ENCODE measurements around the gene GRIK2. TPM values are rescaled to one million over a fixed set of nuclear protein-coding genes. Genes with fewer than 3 reads are reported as not detected.

The GRIK2 gene
- polyA plus RNA-seq, 6 donors from 2014 or later = not detected

DNA sequence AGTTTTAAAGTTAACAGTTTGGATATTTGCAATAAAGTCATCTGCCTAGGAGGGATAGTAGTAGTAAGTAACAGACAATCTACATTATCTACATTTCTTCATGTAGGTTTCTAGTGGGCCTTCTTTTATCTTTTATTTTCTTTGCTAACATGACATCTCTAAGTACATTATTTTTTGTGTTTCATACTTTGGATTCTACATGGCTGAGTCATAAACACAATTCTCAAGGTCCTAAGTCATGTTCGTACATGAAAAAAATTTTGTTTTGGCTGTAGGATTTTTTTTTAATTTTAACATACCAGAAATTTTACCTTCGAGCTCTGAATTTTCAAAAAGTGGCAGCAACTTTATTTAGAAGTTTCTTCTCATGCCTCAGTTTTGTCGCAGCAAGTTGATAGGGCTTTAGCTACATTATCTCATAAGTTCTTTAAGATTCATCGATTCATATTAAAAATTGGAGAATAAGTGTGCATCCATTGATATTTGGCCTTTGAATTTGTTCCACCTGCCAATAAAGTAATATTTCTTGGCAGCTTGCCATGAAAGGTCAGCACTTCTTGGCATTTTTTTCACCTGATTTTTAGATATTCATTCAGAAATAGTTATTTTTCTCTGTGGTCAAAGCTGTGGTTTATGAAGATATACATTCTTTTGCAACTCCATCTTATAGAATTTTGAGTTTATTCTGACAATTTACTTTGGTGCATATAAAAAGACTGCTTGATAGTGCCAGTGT lies 146.2 kb downstream of the GRIK2 start:
- ATAC-seq (ENCODE audit: low read depth in 2 of 2) = no peak
- peaks cover 0 to 4% (median 0%) of the 10 kb centered on the region in 7 donors for H3K9me3 Mint-ChIP-seq

DNA sequence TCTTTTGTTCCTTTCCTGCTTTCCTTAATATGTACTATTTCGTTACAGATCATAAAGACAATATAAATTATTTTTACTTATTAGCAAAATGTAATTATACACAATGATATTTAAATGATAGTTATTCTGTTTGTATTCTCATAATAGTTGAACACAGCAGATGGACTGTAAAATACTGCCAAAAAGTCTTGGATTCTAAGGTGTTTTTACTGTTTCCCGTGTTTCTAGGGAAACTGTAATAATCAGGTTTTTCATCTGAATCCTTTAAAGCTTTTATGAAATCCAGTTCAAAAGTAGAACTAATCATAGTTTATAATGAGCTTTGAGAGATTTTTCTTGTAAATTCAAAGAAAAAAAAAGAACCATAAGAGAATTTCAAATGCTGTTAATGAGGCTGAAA lies 148.4 kb downstream of the GRIK2 start:
- H3K4me3 Mint-ChIP-seq = no peak overlapping the region
- peaks cover 0 to 4% (median 0%) of the 10 kb centered on the region in 7 donors for H3K9me3 Mint-ChIP-seq
- no peaks in the 10 kb centered on the region for H3K27me3 Mint-ChIP-seq
- H3K36me3 Mint-ChIP-seq = no peaks in the 10 kb centered on the region
- DNase-seq (no peak), ATAC-seq (ENCODE audit: low read depth in 2 of 2) (no peak)
- no peaks in the 10 kb centered on the region for H3K4me1 Mint-ChIP-seq
- peak overlapping the region in 1 of 6 donors; percentile 6 for H3K27ac Mint-ChIP-seq

More for the DNA sequence above, 146.2 kb downstream of the GRIK2 start:
- DNase-seq = no peak
- Mint-ChIP-seq H3K4me1 (no peaks in the 10 kb centered on the region), H3K4me3 (no peak overlapping the region), H3K27me3 (no peaks in the 10 kb centered on the region), H3K27ac (peak overlapping the region in 1 of 6 donors; percentile 7), H3K36me3 (no peaks in the 10 kb centered on the region)

DNA sequence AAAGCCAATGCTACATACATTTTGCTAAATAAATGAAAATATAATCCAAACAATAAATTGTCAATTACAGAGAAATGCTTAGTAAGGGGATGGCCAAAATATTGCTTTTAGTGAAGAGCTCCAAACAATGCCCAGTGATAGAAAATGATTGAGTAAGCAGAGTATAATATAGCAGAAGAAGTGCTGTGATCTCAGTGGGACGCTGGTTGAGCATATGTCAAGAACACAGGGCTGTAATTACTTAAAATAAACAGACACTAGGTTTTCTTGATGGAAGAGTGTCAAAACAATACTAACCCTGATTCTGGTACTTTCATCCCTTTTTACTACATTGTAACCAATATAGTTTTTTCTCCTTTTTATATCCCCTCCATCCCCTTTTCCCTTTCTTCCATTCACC lies 150.3 kb downstream of the GRIK2 start:
- Mint-ChIP-seq H3K27ac (no peak overlapping the region), H3K4me1 (no peaks in the 10 kb centered on the region), H3K4me3 (no peak overlapping the region), H3K9me3 (peaks cover 0 to 4% (median 0%) of the 10 kb centered on the region in 7 donors), H3K36me3 (no peaks in the 10 kb centered on the region), H3K27me3 (no peaks in the 10 kb centered on the region)
- no peak for DNase-seq
- ATAC-seq (ENCODE audit: low read depth in 2 of 2) = no peak

DNA sequence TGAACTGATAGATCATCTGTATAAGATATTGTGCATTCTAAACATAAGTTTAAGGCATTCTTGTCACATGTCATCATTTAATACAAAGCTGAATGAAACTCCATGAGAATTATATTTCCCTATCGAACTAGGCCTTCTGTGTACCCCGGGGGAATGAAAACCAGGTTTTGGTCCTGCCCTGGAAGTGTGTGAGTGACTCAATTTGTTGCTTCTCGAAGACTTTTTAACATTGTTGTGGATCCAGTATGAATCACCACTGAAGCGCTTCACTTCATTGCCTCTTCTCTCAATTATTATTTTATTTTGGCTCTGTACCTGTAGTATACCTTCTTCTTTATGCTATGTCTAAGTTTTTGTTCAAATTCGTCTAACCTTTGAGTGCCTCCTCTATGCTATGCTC lies 150.8 kb downstream of the GRIK2 start:
- peaks cover 0 to 4% (median 0%) of the 10 kb centered on the region in 7 donors for H3K9me3 Mint-ChIP-seq
- no peaks in the 10 kb centered on the region for H3K36me3 Mint-ChIP-seq
- no peak overlapping the region for H3K4me3 Mint-ChIP-seq
- DNase-seq = no peak
- peak overlapping the region in 1 of 6 donors; percentile 0 for H3K27ac Mint-ChIP-seq
- no peaks in the 10 kb centered on the region for H3K4me1 Mint-ChIP-seq
- H3K27me3 Mint-ChIP-seq = no peaks in the 10 kb centered on the region
- ATAC-seq (ENCODE audit: low read depth in 2 of 2) = no peak

DNA sequence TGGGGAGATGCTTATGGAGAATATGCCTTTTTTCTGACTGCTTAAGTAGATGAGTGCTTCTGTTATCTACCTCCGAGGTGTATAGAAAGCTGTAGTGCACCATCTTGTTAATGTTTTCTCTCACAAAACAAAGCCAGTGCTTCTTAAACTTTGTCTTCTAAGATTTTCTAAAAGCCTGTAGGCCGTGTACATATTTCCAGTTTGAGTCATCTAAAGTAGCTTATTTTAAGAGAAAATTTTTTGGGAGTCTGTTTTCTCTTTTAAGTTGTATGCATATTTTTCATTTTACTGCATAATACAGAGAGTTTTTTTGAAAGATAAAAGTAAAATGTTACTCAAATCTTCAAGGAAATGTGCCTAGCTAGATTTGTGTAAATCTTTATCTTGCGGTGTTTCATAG lies 151.7 kb downstream of the GRIK2 start:
- H3K27ac Mint-ChIP-seq = no peak overlapping the region
- peaks cover 0 to 4% (median 0%) of the 10 kb centered on the region in 7 donors for H3K9me3 Mint-ChIP-seq
- no peak overlapping the region for H3K4me3 Mint-ChIP-seq
- no peak for ATAC-seq (ENCODE audit: low read depth in 2 of 2)
- no peaks in the 10 kb centered on the region for H3K36me3 Mint-ChIP-seq
- no peak for DNase-seq
- H3K27me3 Mint-ChIP-seq = no peaks in the 10 kb centered on the region
- no peaks in the 10 kb centered on the region for H3K4me1 Mint-ChIP-seq

DNA sequence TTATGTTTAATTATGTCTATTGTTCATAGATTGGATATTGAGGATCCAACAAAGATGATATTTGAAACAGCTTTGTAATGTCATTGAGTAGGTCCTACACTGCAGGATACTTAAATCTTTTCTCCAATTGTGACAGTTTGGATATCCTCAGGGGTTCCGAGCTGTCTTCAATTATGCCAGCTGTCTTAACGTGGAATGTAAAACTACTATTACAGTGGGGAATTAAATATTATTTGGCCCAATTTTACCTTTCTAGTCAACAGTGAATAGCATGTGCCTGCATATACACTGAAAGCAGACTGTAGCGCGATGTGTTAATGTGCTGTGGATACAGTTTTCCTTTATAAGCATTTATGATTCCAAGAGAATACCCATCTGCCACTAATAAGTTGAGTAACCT lies 156.9 kb downstream of the GRIK2 start:
- Mint-ChIP-seq H3K9me3 (peaks cover 0 to 2% (median 0%) of the 10 kb centered on the region in 7 donors), H3K27ac (no peak overlapping the region), H3K4me1 (no peaks in the 10 kb centered on the region), H3K27me3 (no peaks in the 10 kb centered on the region), H3K36me3 (no peaks in the 10 kb centered on the region), H3K4me3 (no peak overlapping the region)
- DNase-seq (no peak), ATAC-seq (ENCODE audit: low read depth in 2 of 2) (no peak)

DNA sequence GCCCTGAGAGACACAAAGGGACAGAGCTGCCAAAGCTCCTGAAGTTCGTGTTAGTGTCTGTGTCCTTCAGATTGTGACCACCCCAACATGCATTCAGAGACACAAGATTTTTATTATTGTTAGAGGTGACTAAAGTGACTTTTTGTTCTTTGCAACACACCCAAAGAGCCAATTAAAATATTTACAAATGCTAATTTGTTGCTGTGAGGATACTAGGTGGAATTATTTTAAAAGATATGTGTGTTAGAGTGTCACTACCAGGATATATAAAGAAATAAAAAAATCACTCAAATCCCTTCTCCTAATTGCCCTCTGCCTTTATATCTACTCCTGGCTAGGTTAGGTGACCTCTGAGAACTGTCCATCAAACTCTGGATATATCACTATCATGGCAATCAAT lies 160.7 kb downstream of the GRIK2 start:
- DNase-seq = no peak
- Mint-ChIP-seq H3K4me1 (no peaks in the 10 kb centered on the region), H3K36me3 (no peaks in the 10 kb centered on the region), H3K9me3 (peaks cover 0 to 3% (median 0%) of the 10 kb centered on the region in 7 donors), H3K27me3 (no peaks in the 10 kb centered on the region), H3K27ac (peak overlapping the region in 1 of 6 donors; percentile 21), H3K4me3 (no peak overlapping the region)
- no peak for ATAC-seq (ENCODE audit: low read depth in 2 of 2)

DNA sequence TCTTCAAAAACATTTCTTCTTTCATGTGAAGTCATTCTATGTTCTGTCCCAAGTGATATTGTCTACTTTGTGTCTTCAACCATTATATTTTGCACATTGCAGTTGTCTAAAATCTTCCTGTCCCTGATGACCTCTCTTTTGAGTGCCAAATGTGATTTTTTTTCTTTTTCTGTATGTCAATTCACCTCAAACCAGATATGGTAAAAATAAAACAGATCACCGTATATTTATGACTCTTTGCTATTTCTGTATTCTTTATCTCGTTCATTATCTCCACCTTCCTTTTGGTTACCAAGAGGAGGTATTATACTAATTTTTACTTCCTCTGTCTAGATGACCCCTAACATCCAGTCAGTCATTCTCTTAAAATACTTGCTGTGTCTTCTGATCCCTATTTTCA lies 165.2 kb downstream of the GRIK2 start:
- H3K36me3 Mint-ChIP-seq = no peaks in the 10 kb centered on the region
- no peak overlapping the region for H3K4me3 Mint-ChIP-seq
- no peak for ATAC-seq (ENCODE audit: low read depth in 2 of 2)

DNA sequence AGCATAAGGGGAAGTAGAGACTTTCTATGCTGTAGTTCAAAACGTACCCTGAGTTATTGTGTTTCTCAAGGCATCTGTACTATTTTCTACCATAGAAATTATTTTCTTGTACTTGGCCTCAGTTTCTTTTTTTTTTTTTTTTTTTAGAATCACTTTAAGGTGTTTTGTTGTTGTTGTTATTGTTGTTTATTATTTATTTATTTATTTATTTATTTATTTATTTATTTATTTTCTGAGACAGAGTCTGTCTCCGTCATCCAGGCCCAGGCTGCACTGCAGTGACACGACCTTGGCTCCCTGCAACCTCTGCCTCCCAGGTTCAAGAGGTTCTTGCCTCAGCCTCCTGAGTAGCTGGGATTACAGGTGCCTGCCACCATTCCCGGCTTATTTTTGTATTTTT lies 179.1 kb downstream of the GRIK2 start:
- Mint-ChIP-seq H3K27me3 (no peaks in the 10 kb centered on the region), H3K9me3 (no peaks in the 10 kb centered on the region), H3K27ac (no peak overlapping the region), H3K36me3 (no peaks in the 10 kb centered on the region), H3K4me1 (no peaks in the 10 kb centered on the region), H3K4me3 (no peak overlapping the region)
- ATAC-seq (ENCODE audit: low read depth in 2 of 2) = no peak
- DNase-seq = no peak

More for the DNA sequence above, 165.2 kb downstream of the GRIK2 start:
- Mint-ChIP-seq H3K27me3 (no peaks in the 10 kb centered on the region), H3K4me1 (no peaks in the 10 kb centered on the region), H3K9me3 (peaks cover 0 to 3% (median 0%) of the 10 kb centered on the region in 7 donors), H3K27ac (no peak overlapping the region)
- no peak for DNase-seq

DNA sequence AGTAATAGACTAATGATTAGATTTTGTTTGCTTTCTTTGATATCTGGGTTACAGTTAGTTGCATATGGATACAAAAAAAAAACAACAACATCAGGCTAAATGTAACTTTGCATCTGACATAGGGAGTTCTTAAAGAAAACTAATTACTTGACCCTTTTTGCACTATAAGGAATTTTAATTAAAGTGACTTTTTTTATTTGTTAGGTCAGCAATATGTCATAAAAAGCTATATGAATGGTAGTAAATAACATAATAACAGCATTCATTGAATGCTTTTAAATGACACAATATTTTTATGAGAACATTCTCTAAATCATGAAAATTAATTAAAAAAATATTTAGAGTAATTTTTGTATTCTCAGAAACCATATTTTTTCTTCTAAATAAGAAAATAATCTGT lies 183.6 kb downstream of the GRIK2 start:
- DNase-seq (no peak), ATAC-seq (ENCODE audit: low read depth in 2 of 2) (no peak)
- Mint-ChIP-seq H3K36me3 (no peaks in the 10 kb centered on the region), H3K4me1 (no peaks in the 10 kb centered on the region), H3K27ac (no peak overlapping the region), H3K4me3 (no peak overlapping the region), H3K9me3 (peaks cover 0 to 9% (median 0%) of the 10 kb centered on the region in 7 donors), H3K27me3 (no peaks in the 10 kb centered on the region)

DNA sequence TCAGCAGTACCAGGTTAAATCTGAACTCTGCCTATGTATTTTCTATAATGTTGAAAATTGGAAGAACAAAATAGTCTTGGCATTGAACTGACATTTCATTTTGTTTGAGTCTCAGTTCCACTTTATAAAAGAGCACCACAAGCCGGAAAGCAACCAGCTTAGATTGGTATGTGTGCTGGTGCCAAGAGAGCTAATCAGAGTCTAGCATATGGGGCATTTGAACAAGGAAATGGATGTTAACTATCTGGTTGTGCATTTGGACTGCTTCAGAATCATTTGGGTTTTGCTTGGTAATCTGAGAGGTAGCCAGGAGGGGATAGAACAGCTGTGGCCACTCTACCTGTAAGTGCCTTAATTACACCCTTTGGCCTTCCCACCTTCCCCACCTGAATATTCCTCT lies 184.8 kb downstream of the GRIK2 start:
- H3K9me3 Mint-ChIP-seq = peaks cover 0 to 9% (median 0%) of the 10 kb centered on the region in 7 donors
- no peaks in the 10 kb centered on the region for H3K4me1 Mint-ChIP-seq
- H3K27ac Mint-ChIP-seq = no peak overlapping the region
- no peaks in the 10 kb centered on the region for H3K27me3 Mint-ChIP-seq
- no peaks in the 10 kb centered on the region for H3K36me3 Mint-ChIP-seq
- ATAC-seq (ENCODE audit: low read depth in 2 of 2) = no peak
- no peak for DNase-seq
- no peak overlapping the region for H3K4me3 Mint-ChIP-seq

DNA sequence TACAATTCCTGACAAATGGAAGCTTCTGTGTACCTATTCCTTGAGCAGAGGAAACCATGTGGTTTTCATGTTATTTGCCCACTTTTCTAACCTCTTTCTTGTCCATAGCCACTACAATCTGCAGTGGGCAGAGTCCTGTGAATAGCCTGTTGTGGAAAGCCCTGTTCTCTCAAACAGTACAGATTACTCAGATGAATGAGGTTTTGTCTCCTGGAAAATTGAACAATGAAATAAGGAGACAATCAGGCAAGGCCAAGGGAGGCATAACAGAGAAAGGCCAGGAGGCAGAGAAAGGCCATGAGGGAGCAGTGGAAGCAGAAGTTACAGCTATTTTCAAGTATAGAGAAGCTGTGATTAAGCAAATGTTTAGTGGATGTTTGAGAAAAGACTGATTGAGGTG lies 189.3 kb downstream of the GRIK2 start:
- Mint-ChIP-seq H3K27ac (no peak overlapping the region), H3K36me3 (no peaks in the 10 kb centered on the region), H3K9me3 (peaks cover 0 to 9% (median 0%) of the 10 kb centered on the region in 7 donors), H3K4me1 (no peaks in the 10 kb centered on the region), H3K4me3 (no peak overlapping the region), H3K27me3 (no peaks in the 10 kb centered on the region)
- no peak for DNase-seq
- no peak for ATAC-seq (ENCODE audit: low read depth in 2 of 2)

DNA sequence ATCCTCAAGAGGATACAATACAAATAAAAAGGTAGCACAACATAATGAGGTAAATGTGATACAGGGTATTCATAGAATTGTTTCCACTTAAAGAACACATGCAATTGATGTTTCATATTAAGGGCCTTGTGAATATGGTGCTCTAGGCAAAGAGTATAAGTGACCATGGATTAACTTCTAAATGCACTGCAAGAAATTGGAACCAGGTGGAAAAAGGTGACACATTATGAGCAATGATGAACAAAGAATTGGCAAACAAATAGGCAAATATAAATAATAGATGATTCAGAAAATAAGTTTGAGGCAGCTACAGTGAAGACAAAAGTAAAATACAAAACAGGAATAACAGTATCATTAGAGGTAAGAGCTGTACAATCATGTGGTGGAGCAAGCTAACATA lies 192.0 kb downstream of the GRIK2 start:
- no peak for DNase-seq
- ATAC-seq (ENCODE audit: low read depth in 2 of 2) = no peak
- H3K4me1 Mint-ChIP-seq = no peaks in the 10 kb centered on the region
- no peak overlapping the region for H3K4me3 Mint-ChIP-seq
- H3K9me3 Mint-ChIP-seq = peaks cover 0 to 8% (median 0%) of the 10 kb centered on the region in 7 donors
- H3K27ac Mint-ChIP-seq = peak overlapping the region in 1 of 6 donors; percentile 80
- H3K27me3 Mint-ChIP-seq = no peaks in the 10 kb centered on the region
- H3K36me3 Mint-ChIP-seq = no peaks in the 10 kb centered on the region

DNA sequence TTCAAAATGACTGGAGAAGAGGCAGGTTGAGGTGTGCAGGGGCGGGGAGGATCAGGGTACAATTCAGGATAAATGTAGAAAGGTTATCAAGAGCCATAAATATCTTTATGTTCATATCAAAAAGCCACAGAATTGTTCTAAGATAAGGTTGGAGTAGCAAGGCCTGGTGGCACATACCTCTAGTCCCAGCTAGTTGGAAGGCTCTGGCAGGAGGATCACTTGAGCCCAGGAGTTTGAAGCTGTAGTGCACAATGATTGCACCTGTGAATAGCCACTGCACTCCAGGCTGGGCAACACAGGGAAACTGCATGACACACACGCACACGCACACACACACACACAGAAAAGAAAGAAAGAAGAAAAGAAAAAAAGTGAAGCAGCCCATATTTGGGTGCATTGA lies 194.8 kb downstream of the GRIK2 start:
- Mint-ChIP-seq H3K9me3 (peaks cover 0 to 5% (median 0%) of the 10 kb centered on the region in 7 donors), H3K27ac (no peak overlapping the region), H3K36me3 (no peaks in the 10 kb centered on the region), H3K27me3 (no peaks in the 10 kb centered on the region), H3K4me1 (no peaks in the 10 kb centered on the region), H3K4me3 (no peak overlapping the region)
- DNase-seq = no peak
- no peak for ATAC-seq (ENCODE audit: low read depth in 2 of 2)
